NCI-H2196 (cell line): ENCODE data around the gene MYF6.

ENCODE experiments used
- DNase-seq: peaks from one replicate; lab custom pipeline; 2025; ENCODE audit not compliant: unreplicated experiment; lab: John Stamatoyannopoulos, UW

MYF6 gene

GRCh38 chr12:80754274-80754673, 46.8 kb downstream of the MYF6 start:
- DNase-seq: no peak

GRCh38 chr12:80756875-80757274, 49.4 kb downstream of the MYF6 start:
- no peak for DNase-seq
